GM21360 (cell line): ENCODE results near the gene ZNF776.
"Not testable (repeated sequence)": the region's sequence is repeated elsewhere in the genome, so short reads cannot be mapped to it uniquely, and the experiment has no call there.

ENCODE experiments used
- ATAC-seq: cut with Tn5 transposase; IDR thresholded peaks from one replicate; pipeline ENCODE4 v1.9.1; 2021; ENCODE audit warnings: mild to moderate bottlenecking, moderate library complexity; ENCODE audit not compliant: unreplicated experiment

ZNF776 gene

GRCh38 chr19:57776764-57777296 is 30.2 kb downstream of the ZNF776 start:
- no peak for ATAC-seq

GRCh38 chr19:57778336-57778735 is 31.7 kb downstream of the ZNF776 start:
- no peak for ATAC-seq

GRCh38 chr19:57779220-57779845 is 32.7 kb downstream of the ZNF776 start:
- ATAC-seq: no peak

GRCh38 chr19:57786286-57786685 is 39.7 kb downstream of the ZNF776 start:
- no peak for ATAC-seq

GRCh38 chr19:57786906-57787305 is 40.3 kb downstream of the ZNF776 start:
- ATAC-seq: no peak

- ATAC-seq: no peak
These were observed 41.6 kb downstream of the ZNF776 start for GRCh38 chr19:57788114-57788692.

- ATAC-seq: no peak
These were observed 42.7 kb downstream of the ZNF776 start for GRCh38 chr19:57789288-57789687.

GRCh38 chr19:57796580-57796979 is 50.0 kb downstream of the ZNF776 start:
- ATAC-seq: not testable (repeated sequence)

GRCh38 chr19:57800696-57801095 is 54.1 kb downstream of the ZNF776 start:
- ATAC-seq: no peak

- peak; percentile 63 for ATAC-seq
These were observed 55.7 kb downstream of the ZNF776 start for GRCh38 chr19:57802269-57802668.

GRCh38 chr19:57803265-57803593 is 56.6 kb downstream of the ZNF776 start:
- ATAC-seq: no peak

GRCh38 chr19:57803594-57804325 is 57.1 kb downstream of the ZNF776 start:
- no peak for ATAC-seq

- no peak for ATAC-seq
These were observed 60.9 kb downstream of the ZNF776 start for GRCh38 chr19:57807541-57807940.
